ENCODE data around the gene ADAM8. TPM values are rescaled to one million over a fixed set of nuclear protein-coding genes. Genes with fewer than 3 reads are reported as not detected.

The ADAM8 gene
- total and polyA plus RNA-seq, 2 donors (not counting 1 experiment from before 2014, with no cell fraction given): 116 to 196 TPM

- no peak overlapping the region for H3K9ac ChIP-seq (ENCODE audit: low read length)
- H3K4me2 ChIP-seq (replicated peaks; ENCODE audit: low read depth, low read length, poor library complexity, severe bottlenecking): no peak overlapping the region
- ChIA-PET POLR2A (no interaction called here), CTCF (no interaction called here)
- H4K20me1 ChIP-seq (ENCODE audit: control insufficient read depth, insufficient read depth, low read length, poor library complexity, severe bottlenecking): no peaks in the 10 kb centered on the region
- intact Hi-C loops (cut with micrococcal nuclease): no loop called here
- H3K4me1 ChIP-seq (ENCODE audit: control insufficient read depth in 2 of 2, insufficient read depth in 2 of 2, low read length in 2 of 2): peaks cover 27 to 28% of the 10 kb centered on the region in 2 donors
- WGBS (ENCODE audit: insufficient coverage): 87% methylated on average over 13 of the region's 13 CpGs
- no peak overlapping the region for H3K4me3 Mint-ChIP-seq
- H3K4me3 ChIP-seq (ENCODE audit: control extremely low read depth in 1 of 5, extremely low read depth in 1 of 5, insufficient read depth in 1 of 5, low read depth in 2 of 5, low read length in 4 of 5): no peak overlapping the region
- no peaks in the 10 kb centered on the region for H3K36me3 ChIP-seq (replicated peaks in 1 of 2; ENCODE audit: control extremely low read depth in 1 of 2, control insufficient read depth in 1 of 2, extremely low read depth in 1 of 2, insufficient read depth in 2 of 2, low read length in 1 of 2)
- DNase-seq (no peak), ATAC-seq (ENCODE audit: low read depth) (no peak)
- H3K79me2 ChIP-seq (ENCODE audit: control insufficient read depth, insufficient read depth, low read length): no peaks in the 10 kb centered on the region
- no peak overlapping the region for H3K27ac ChIP-seq (ENCODE audit: low read length in 2 of 2)
- H2AFZ ChIP-seq (ENCODE audit: insufficient read depth, low read depth, low read length, poor library complexity, severe bottlenecking): no peak overlapping the region
- H3K27me3 ChIP-seq (replicated peaks in 1 of 4; ENCODE audit: control extremely low read depth in 1 of 4, control insufficient read depth in 3 of 4, insufficient read depth in 4 of 4, low read length in 3 of 4): no peaks in the 10 kb centered on the region
- no peak for TF ChIP-seq EZH2 (IDR thresholded peaks at IDR 0.05; ENCODE audit: borderline replicate concordance, insufficient read depth, low read depth, low read length, poor library complexity, severe bottlenecking)
- no peak for TF ChIP-seq CTCF (IDR thresholded peaks at IDR 0.05)
- no peaks in the 10 kb centered on the region for H3K9me3 ChIP-seq (ENCODE audit: control extremely low read depth in 1 of 3, control insufficient read depth in 2 of 3, insufficient read depth in 1 of 3, low read length in 2 of 3)
- H3K4me1 Mint-ChIP-seq: peaks cover 22% of the 10 kb centered on the region
- peaks cover 10% of the 10 kb centered on the region for H3K27me3 Mint-ChIP-seq
- H3K9me3 Mint-ChIP-seq (ENCODE audit: insufficient read depth): no peaks in the 10 kb centered on the region
- no peak overlapping the region for H3K27ac Mint-ChIP-seq
Measured at GRCh38 chr10:133254421-133255120, 22.1 kb downstream of the ADAM8 start.

GRCh38 chr10:133253361-133253955, 23.2 kb downstream of the ADAM8 start:
- no peak overlapping the region for H3K4me3 ChIP-seq (ENCODE audit: control extremely low read depth in 1 of 5, extremely low read depth in 1 of 5, insufficient read depth in 1 of 5, low read depth in 2 of 5, low read length in 4 of 5)
- Mint-ChIP-seq H3K4me1 (peaks cover 14% of the 10 kb centered on the region), H3K27me3 (peaks cover 14% of the 10 kb centered on the region), H3K27ac (no peak overlapping the region), H3K9me3 (ENCODE audit: insufficient read depth) (no peaks in the 10 kb centered on the region), H3K4me3 (no peak overlapping the region)
- peaks cover 16 to 17% of the 10 kb centered on the region in 2 donors for H3K4me1 ChIP-seq (ENCODE audit: control insufficient read depth in 2 of 2, insufficient read depth in 2 of 2, low read length in 2 of 2)
- 84% methylated on average over 13 of the region's 22 CpGs for WGBS (ENCODE audit: insufficient coverage)
- H2AFZ ChIP-seq (ENCODE audit: insufficient read depth, low read depth, low read length, poor library complexity, severe bottlenecking): no peak overlapping the region
- H3K36me3 ChIP-seq (replicated peaks in 1 of 2; ENCODE audit: control extremely low read depth in 1 of 2, control insufficient read depth in 1 of 2, extremely low read depth in 1 of 2, insufficient read depth in 2 of 2, low read length in 1 of 2): no peaks in the 10 kb centered on the region
- CTCF ChIA-PET: no interaction called here
- no peak overlapping the region for H3K4me2 ChIP-seq (replicated peaks; ENCODE audit: low read depth, low read length, poor library complexity, severe bottlenecking)
- no peaks in the 10 kb centered on the region for H3K79me2 ChIP-seq (ENCODE audit: control insufficient read depth, insufficient read depth, low read length)
- no peaks in the 10 kb centered on the region for H3K9me3 ChIP-seq (ENCODE audit: control extremely low read depth in 1 of 3, control insufficient read depth in 2 of 3, insufficient read depth in 1 of 3, low read length in 2 of 3)
- ATAC-seq (ENCODE audit: low read depth): no peak
- DNase-seq: no peak
- TF ChIP-seq EZH2 (IDR thresholded peaks at IDR 0.05; ENCODE audit: borderline replicate concordance, insufficient read depth, low read depth, low read length, poor library complexity, severe bottlenecking): no peak
- no peak for TF ChIP-seq CTCF (IDR thresholded peaks at IDR 0.05)
- H4K20me1 ChIP-seq (ENCODE audit: control insufficient read depth, insufficient read depth, low read length, poor library complexity, severe bottlenecking): no peaks in the 10 kb centered on the region
- no peak overlapping the region for H3K9ac ChIP-seq (ENCODE audit: low read length)
- H3K27me3 ChIP-seq (replicated peaks in 1 of 4; ENCODE audit: control extremely low read depth in 1 of 4, control insufficient read depth in 3 of 4, insufficient read depth in 4 of 4, low read length in 3 of 4): no peaks in the 10 kb centered on the region
- intact Hi-C loops (cut with micrococcal nuclease): no loop called here
- POLR2A ChIA-PET: no interaction called here
- no peak overlapping the region for H3K27ac ChIP-seq (ENCODE audit: low read length in 2 of 2)
